OCI-LY3 (cell line): Measurements from ENCODE around the gene AGAP1.

Experiments
- H2AFZ ChIP-seq: fragments of 200-600, 300-600 bp; shearing (Covaris generic); 2 replicates; pipeline ENCODE4 v1.6.0; 2014; ENCODE audit warnings: antibody characterized with exemption, low read depth, low read length
- H3K27ac ChIP-seq: fragments of 200-600, 300-600 bp; sonication (generic); 2 replicates; pipeline ENCODE4 v1.5.1; 2014; ENCODE audit warnings: mild to moderate bottlenecking, low read length, moderate library complexity, mixed read lengths
- H3K27me3 ChIP-seq: fragments of 200-600, 300-600 bp; sonication (generic); 2 replicates; pipeline ENCODE4 v1.6.1; 2014; ENCODE audit warnings: low read depth, low read length, mixed read lengths
- H3K36me3 ChIP-seq: fragments of 200-600, 300-600 bp; sonication (generic); replicated peaks from 2 replicates; pipeline ENCODE3; 2014; ENCODE audit warnings: low read depth, low read length, mixed read lengths
- H3K4me1 ChIP-seq: fragments of 300-600, 200-600 bp; sonication (generic); 2 replicates; pipeline ENCODE4 v1.6.1; 2014; ENCODE audit warnings: low read length, mixed read lengths
- H3K4me2 ChIP-seq: fragments of 200-600, 300-600 bp; sonication (generic); 2 replicates; pipeline ENCODE4 v1.6.1; 2014; ENCODE audit warnings: low read length, mixed read lengths
- H3K4me3 ChIP-seq: fragments of 300-600, 200-600 bp; sonication (generic); 2 replicates; pipeline ENCODE4 v1.5.1; 2014; ENCODE audit warnings: antibody characterized with exemption, mild to moderate bottlenecking, low read length, moderate library complexity
- H3K79me2 ChIP-seq: fragments of 300-600, 200-600 bp; shearing (Covaris generic); 2 replicates; pipeline ENCODE4 v1.6.1; 2014; ENCODE audit warnings: mild to moderate bottlenecking, low read length, mixed read lengths
- H3K9ac ChIP-seq: fragments of 300-600, 200-600 bp; shearing (Covaris generic); 2 replicates; pipeline ENCODE4 v1.6.0; 2014; ENCODE audit warnings: mild to moderate bottlenecking, low read length, moderate library complexity
- H3K9me3 ChIP-seq: fragments of 200-600, 300-600 bp; shearing (Covaris generic); 2 replicates; pipeline ENCODE4 v1.6.1; 2014; ENCODE audit warnings: low read length, mixed read lengths; ENCODE audit not compliant: insufficient read depth
- H4K20me1 ChIP-seq: fragments of 200-600, 300-600 bp; sonication (generic); 2 replicates; pipeline ENCODE4 v1.6.1; 2016; ENCODE audit warnings: low read length, mixed read lengths; ENCODE audit not compliant: insufficient read depth
- CTCF ChIP-seq: fragments of 200-600, 300-600 bp; sonication (generic); IDR thresholded peaks from 2 replicates; pipeline ENCODE4 v1.5.1; 2014; ENCODE audit warnings: antibody characterized with exemption, low read length, low read depth
- EZH2phosphoT487 ChIP-seq: fragments of 200-600 bp; shearing (Covaris generic); IDR thresholded peaks from 2 replicates; pipeline ENCODE4 v1.6.1; 2018; ENCODE audit warnings: antibody characterized with exemption, mixed run types, low read depth

The AGAP1 gene

GRCh38 chr2:236052926-236053821, 559.3 kb downstream of the AGAP1 start:
- Histone ChIP-seq H3K9me3 (no peaks in the 10 kb centered on the region), H3K36me3 (no peaks in the 10 kb centered on the region), H4K20me1 (no peaks in the 10 kb centered on the region), H3K4me1 (no peaks in the 10 kb centered on the region), H3K27me3 (no peaks in the 10 kb centered on the region), H3K27ac (no peak overlapping the region), H3K9ac (no peak overlapping the region), H3K4me2 (no peak overlapping the region), H3K4me3 (no peak overlapping the region), H2AFZ (no peak overlapping the region), H3K79me2 (no peaks in the 10 kb centered on the region)
- TF ChIP-seq EZH2phosphoT487 (no peak), CTCF (no peak)

- H3K27me3 ChIP-seq = no peaks in the 10 kb centered on the region
- no peaks in the 10 kb centered on the region for H4K20me1 ChIP-seq
- no peak overlapping the region for H3K27ac ChIP-seq
- no peaks in the 10 kb centered on the region for H3K36me3 ChIP-seq
- no peak overlapping the region for H2AFZ ChIP-seq
- no peaks in the 10 kb centered on the region for H3K9me3 ChIP-seq
- H3K4me2 ChIP-seq = no peak overlapping the region
- H3K9ac ChIP-seq = no peak overlapping the region
- no peak overlapping the region for H3K4me3 ChIP-seq
- H3K4me1 ChIP-seq = no peaks in the 10 kb centered on the region
- no peaks in the 10 kb centered on the region for H3K79me2 ChIP-seq
- TF ChIP-seq CTCF = no peak
- no peak for TF ChIP-seq EZH2phosphoT487
Measured at GRCh38 chr2:236054125-236054524, 560.3 kb downstream of the AGAP1 start.

- no peaks in the 10 kb centered on the region for H3K9me3 ChIP-seq
Measured at GRCh38 chr2:236054621-236055305, 560.9 kb downstream of the AGAP1 start.

More at GRCh38 chr2:236054621-236055305, 560.9 kb downstream of the AGAP1 start:
- H3K27ac ChIP-seq = no peak overlapping the region
- no peaks in the 10 kb centered on the region for H3K36me3 ChIP-seq
- no peaks in the 10 kb centered on the region for H3K4me1 ChIP-seq
- no peak overlapping the region for H2AFZ ChIP-seq
- H4K20me1 ChIP-seq = no peaks in the 10 kb centered on the region
- no peak overlapping the region for H3K4me3 ChIP-seq
- H3K79me2 ChIP-seq = no peaks in the 10 kb centered on the region
- TF ChIP-seq CTCF (no peak), EZH2phosphoT487 (no peak)
- no peak overlapping the region for H3K4me2 ChIP-seq
- H3K27me3 ChIP-seq = no peaks in the 10 kb centered on the region
- H3K9ac ChIP-seq = no peak overlapping the region
